Karpas-422 (cell line): ENCODE measurements around the gene TM9SF4. TPM values are rescaled to one million over a fixed set of nuclear protein-coding genes. Genes with fewer than 3 reads are reported as not detected.
A peak's percentile ranks its signal among the peaks of the same experiment; 100 is the strongest.

ENCODE experiments used
- DNase-seq: peaks from one replicate; pipeline ENCODE4 v3.0.0-alpha.2; 2015
- H2AFZ ChIP-seq: fragments of 200-600 bp; sonication (generic); 2 replicates; pipeline ENCODE4 v1.6.1; 2014; ENCODE audit warnings: antibody characterized with exemption, low read length, mixed read lengths
- H3K27ac ChIP-seq: fragments of 200-600 bp; sonication (generic); 2 replicates; pipeline ENCODE4 v1.5.1; 2014; ENCODE audit warnings: mild to moderate bottlenecking, low read length, moderate library complexity
- H3K27me3 ChIP-seq: fragments of 200-600 bp; sonication (generic); 2 replicates; pipeline ENCODE4 v1.6.1; 2014; ENCODE audit warnings: low read length, mixed read lengths
- H3K36me3 ChIP-seq: fragments of 200-600 bp; sonication (generic); 2 replicates; pipeline ENCODE4 v1.6.1; 2014; ENCODE audit warnings: low read length, mixed read lengths; ENCODE audit not compliant: insufficient read depth
- H3K4me1 ChIP-seq: fragments of 200-600 bp; sonication (generic); 2 replicates; pipeline ENCODE4 v1.6.1; 2014; ENCODE audit warnings: mild to moderate bottlenecking, low read length, mixed read lengths
- H3K4me2 ChIP-seq: fragments of 200-600 bp; sonication (generic); 2 replicates; pipeline ENCODE4 v1.6.1; 2014; ENCODE audit warnings: low read length, low read depth, mild to moderate bottlenecking; ENCODE audit not compliant: poor library complexity, severe bottlenecking
- H3K4me3 ChIP-seq: fragments of 200-600 bp; sonication (generic); 2 replicates; pipeline ENCODE4 v1.5.1; 2014; ENCODE audit warnings: mild to moderate bottlenecking, antibody characterized with exemption, low read length, mixed read lengths
- H3K79me2 ChIP-seq: fragments of 200-600 bp; sonication (generic); 2 replicates; pipeline ENCODE4 v1.6.1; 2014; ENCODE audit warnings: mild to moderate bottlenecking, low read length, mixed read lengths
- H3K9ac ChIP-seq: fragments of 200-600 bp; sonication (generic); 2 replicates; pipeline ENCODE4 v1.6.0; 2014; ENCODE audit warnings: low read length
- H3K9me2 ChIP-seq: fragments of 200-600 bp; sonication (generic), shearing (Covaris generic); replicated peaks from 2 replicates; pipeline ENCODE4 v1.6.0; 2014; ENCODE audit warnings: mild to moderate bottlenecking, low read length, moderate library complexity; ENCODE audit not compliant: insufficient read depth
- H3K9me3 ChIP-seq: fragments of 300-700, 200-600 bp; sonication (generic); 2 replicates; pipeline ENCODE4 v1.6.1; 2014; ENCODE audit warnings: low read length, mixed read lengths
- H4K20me1 ChIP-seq: fragments of 200-600 bp; sonication (generic); 2 replicates; pipeline ENCODE4 v1.6.1; 2014; ENCODE audit warnings: mild to moderate bottlenecking, antibody characterized with exemption, low read length, low read depth; ENCODE audit not compliant: insufficient read depth
- total RNA-seq: library from RNA; depleted of rRNA; stranded (reverse); fragments of >200 nt; shearing (Covaris generic); gene quantifications from 2 replicates; pipeline ENCODE4 v1.2.3, GENCODE V29; 2014; ENCODE audit warnings: low replicate concordance

TM9SF4 gene
- total RNA-seq, 1 experiment from 2014 or later = 22.5 TPM

DNA sequence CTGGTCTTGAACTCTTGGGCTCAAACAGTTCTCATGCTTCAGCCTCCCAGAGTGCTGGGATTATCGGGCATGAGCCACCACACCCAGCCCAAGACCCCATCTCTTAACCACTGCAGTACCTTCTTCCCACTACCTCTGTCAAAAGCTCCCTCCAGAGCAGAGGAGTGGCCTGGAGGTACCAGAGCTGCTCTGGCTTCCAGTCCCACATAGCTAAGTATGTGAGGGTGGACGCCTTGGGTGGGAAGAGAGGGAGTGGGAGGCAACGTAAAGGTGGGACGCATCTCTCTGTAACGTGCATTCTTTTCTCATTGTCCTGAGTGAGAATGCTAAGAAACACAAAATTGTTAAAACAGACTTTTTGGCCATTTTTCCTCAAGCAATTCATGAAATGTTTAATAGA is 24.5 kb downstream of the TM9SF4 start:
- Histone ChIP-seq H3K36me3 (peaks cover 23% of the 10 kb centered on the region), H3K4me1 (peaks cover 5% of the 10 kb centered on the region), H2AFZ (no peak overlapping the region), H3K27me3 (no peaks in the 10 kb centered on the region), H3K9ac (no peak overlapping the region), H3K4me3 (no peak overlapping the region), H3K4me2 (no peak overlapping the region), H4K20me1 (no peaks in the 10 kb centered on the region), H3K9me2 (no peaks in the 10 kb centered on the region), H3K27ac (no peak overlapping the region), H3K9me3 (no peaks in the 10 kb centered on the region), H3K79me2 (peaks cover 50% of the 10 kb centered on the region)
- no peak for DNase-seq

DNA sequence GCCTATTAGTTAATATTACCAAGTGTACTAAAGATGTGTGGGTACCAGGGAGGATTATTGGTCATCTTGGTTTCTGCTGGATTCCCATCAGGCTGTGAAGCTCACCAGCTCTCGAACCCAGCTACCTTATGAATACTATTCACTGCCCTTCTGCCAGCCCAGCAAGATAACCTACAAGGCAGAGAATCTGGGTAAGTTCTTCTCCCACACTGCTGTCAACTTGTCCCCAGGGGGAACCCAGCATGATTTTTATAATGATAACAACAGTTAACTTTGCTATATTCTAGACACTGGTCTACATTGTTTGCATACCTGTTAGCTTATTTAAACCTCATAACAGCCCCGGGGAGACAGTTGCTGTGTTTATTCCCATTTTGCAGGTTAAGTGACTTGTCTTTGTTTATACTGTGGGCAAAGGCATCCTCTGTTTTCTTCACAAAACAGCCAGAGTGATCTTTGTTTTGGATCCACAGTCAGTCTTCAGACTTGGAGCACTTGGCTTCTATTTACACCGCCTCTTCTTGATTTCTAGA is 26.5 kb downstream of the TM9SF4 start:
- H3K79me2 ChIP-seq = peaks cover 30% of the 10 kb centered on the region
- peaks cover 14% of the 10 kb centered on the region for H3K4me1 ChIP-seq
- DNase-seq = no peak
- H3K4me2 ChIP-seq = no peak overlapping the region
- peaks cover 35% of the 10 kb centered on the region for H3K36me3 ChIP-seq
- no peaks in the 10 kb centered on the region for H3K27me3 ChIP-seq
- no peak overlapping the region for H3K9ac ChIP-seq
- H2AFZ ChIP-seq = no peak overlapping the region
- no peak overlapping the region for H3K4me3 ChIP-seq
- H3K9me2 ChIP-seq = no peaks in the 10 kb centered on the region
- H3K9me3 ChIP-seq = no peaks in the 10 kb centered on the region
- no peak overlapping the region for H3K27ac ChIP-seq
- H4K20me1 ChIP-seq = no peaks in the 10 kb centered on the region

DNA sequence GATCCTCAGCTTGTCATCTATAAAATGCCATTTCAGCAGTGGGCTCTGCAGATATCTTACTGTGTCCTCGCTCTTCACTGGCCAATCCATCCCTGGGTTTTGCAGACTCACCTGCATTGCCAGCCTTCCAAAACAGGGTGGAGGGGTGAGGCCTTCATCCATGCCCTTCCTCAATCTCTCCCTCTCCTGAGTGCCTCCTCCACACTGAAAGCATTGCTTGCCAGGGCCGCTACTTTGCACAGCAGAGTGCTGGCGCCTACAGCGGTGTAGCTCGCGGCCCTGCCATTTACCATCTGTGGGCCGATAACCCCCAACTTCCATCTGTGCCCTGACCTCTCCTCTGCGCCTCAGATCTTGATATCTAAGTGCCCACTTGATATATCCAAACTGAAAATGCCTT is 29.4 kb downstream of the TM9SF4 start:
- H2AFZ ChIP-seq = no peak overlapping the region
- no peak overlapping the region for H3K4me2 ChIP-seq
- H3K27ac ChIP-seq = no peak overlapping the region
- no peak overlapping the region for H3K4me3 ChIP-seq
- H3K9ac ChIP-seq = no peak overlapping the region
- no peaks in the 10 kb centered on the region for H3K27me3 ChIP-seq
- no peak for DNase-seq
- H3K9me2 ChIP-seq = no peaks in the 10 kb centered on the region
- peaks cover 14% of the 10 kb centered on the region for H3K4me1 ChIP-seq
- no peaks in the 10 kb centered on the region for H4K20me1 ChIP-seq
- peaks cover 35% of the 10 kb centered on the region for H3K36me3 ChIP-seq
- H3K9me3 ChIP-seq = no peaks in the 10 kb centered on the region
- H3K79me2 ChIP-seq = peaks cover 3% of the 10 kb centered on the region; the same call in 1 of the 2 replicates

DNA sequence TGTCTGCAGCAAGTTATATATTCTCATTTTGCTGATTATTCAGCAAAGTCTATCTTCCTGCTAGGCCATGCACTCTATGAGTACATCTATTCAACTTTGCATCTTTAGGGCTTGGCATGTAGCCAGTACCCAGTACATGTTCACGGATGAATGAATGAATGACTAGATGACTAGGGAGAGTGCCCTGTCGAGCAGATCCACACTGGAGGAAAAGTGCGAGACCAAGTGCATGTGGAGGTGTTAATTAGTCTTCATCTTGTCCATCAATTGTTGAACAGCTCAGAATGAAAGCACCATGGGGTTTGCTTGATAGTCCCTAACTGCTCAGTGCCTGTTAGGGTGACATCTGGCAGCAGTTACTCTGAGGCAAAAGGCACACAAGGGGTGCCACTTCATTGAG is 30.4 kb downstream of the TM9SF4 start:
- Histone ChIP-seq H3K79me2 (no peaks in the 10 kb centered on the region), H3K27me3 (no peaks in the 10 kb centered on the region), H3K4me3 (no peak overlapping the region), H2AFZ (no peak overlapping the region), H3K9me3 (no peaks in the 10 kb centered on the region), H3K4me2 (no peak overlapping the region), H3K9ac (no peak overlapping the region), H3K27ac (no peak overlapping the region), H3K36me3 (peaks cover 35% of the 10 kb centered on the region), H3K9me2 (no peaks in the 10 kb centered on the region), H4K20me1 (no peaks in the 10 kb centered on the region), H3K4me1 (peaks cover 14% of the 10 kb centered on the region)
- peak; percentile 55 for DNase-seq

DNA sequence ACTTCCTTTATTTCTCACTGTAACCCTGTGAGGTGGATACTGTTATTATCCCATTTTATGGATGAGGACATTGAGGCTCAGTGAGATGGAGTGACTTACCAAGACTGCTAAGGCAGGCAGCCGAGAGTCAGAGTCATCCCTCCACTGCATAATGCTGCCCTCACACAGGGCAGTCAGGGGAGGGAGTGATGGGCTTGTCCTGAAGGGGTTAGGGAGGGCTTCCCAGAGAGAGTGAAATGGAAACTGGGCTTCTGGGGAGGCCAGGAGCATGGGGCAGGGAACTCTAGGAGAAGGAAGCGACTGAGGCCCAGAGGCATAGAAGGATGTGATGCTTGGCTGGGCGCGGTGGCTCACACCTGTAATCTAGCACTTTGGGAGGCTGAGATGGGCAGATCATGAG is 31.1 kb downstream of the TM9SF4 start:
- no peak overlapping the region for H3K4me2 ChIP-seq
- H3K4me3 ChIP-seq = no peak overlapping the region
- no peaks in the 10 kb centered on the region for H3K9me3 ChIP-seq
- no peaks in the 10 kb centered on the region for H4K20me1 ChIP-seq
- DNase-seq = no peak
- no peak overlapping the region for H3K27ac ChIP-seq
- no peak overlapping the region for H3K9ac ChIP-seq
- no peaks in the 10 kb centered on the region for H3K9me2 ChIP-seq
- no peak overlapping the region for H2AFZ ChIP-seq
- no peaks in the 10 kb centered on the region for H3K27me3 ChIP-seq
- H3K79me2 ChIP-seq = no peaks in the 10 kb centered on the region
- H3K36me3 ChIP-seq = peaks cover 35% of the 10 kb centered on the region
- H3K4me1 ChIP-seq = peaks cover 14% of the 10 kb centered on the region

DNA sequence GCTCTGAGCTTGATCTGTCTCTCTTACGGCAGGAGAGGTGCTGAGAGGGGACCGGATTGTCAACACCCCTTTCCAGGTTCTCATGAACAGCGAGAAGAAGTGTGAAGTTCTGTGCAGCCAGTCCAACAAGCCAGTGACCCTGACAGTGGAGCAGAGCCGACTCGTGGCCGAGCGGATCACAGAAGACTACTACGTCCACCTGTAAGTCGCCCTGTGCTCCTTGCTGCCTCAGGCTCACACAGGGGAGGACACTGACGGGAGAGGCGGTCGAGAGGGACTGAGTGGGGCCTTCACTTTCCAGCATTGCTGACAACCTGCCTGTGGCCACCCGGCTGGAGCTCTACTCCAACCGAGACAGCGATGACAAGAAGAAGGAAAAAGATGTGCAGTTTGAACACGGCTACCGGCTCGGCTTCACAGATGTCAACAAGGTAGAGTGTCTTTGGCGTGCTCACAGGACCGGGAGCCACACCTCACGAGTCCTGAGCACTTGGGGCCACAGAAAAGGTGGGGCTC is 32.0 kb downstream of the TM9SF4 start:
- no peak overlapping the region for H3K4me2 ChIP-seq
- DNase-seq = no peak
- no peak overlapping the region for H3K27ac ChIP-seq
- H3K4me3 ChIP-seq = no peak overlapping the region
- H3K79me2 ChIP-seq = no peaks in the 10 kb centered on the region
- no peak overlapping the region for H3K9ac ChIP-seq
- no peaks in the 10 kb centered on the region for H3K27me3 ChIP-seq
- no peaks in the 10 kb centered on the region for H4K20me1 ChIP-seq
- peaks cover 28% of the 10 kb centered on the region for H3K36me3 ChIP-seq
- H3K9me3 ChIP-seq = no peaks in the 10 kb centered on the region
- no peak overlapping the region for H2AFZ ChIP-seq
- H3K4me1 ChIP-seq = peaks cover 14% of the 10 kb centered on the region
- no peaks in the 10 kb centered on the region for H3K9me2 ChIP-seq

DNA sequence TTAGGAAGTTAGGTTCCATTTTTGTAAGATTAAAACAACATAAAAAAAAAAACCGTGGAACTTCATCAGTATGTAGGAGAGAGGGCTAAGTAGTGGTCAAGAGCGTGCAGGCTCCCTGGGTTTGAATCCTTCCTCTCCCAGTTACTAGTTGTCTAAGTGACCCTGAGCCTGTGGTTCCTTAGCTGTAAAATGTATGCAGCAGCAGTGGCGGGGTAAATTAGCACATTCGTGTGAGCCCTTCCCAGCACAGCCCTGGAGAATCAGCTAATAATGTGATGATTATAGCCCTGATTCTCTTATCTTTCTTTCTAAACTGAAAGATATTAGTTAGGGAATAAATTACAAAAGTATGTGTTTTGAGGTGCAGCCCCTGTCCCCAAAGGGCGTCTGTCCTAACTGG is 32.6 kb downstream of the TM9SF4 start:
- H3K4me2 ChIP-seq = no peak overlapping the region
- H3K27me3 ChIP-seq = no peaks in the 10 kb centered on the region
- H3K9ac ChIP-seq = no peak overlapping the region
- H3K79me2 ChIP-seq = no peaks in the 10 kb centered on the region
- H3K4me1 ChIP-seq = peaks cover 14% of the 10 kb centered on the region
- no peak overlapping the region for H3K27ac ChIP-seq
- no peaks in the 10 kb centered on the region for H3K9me2 ChIP-seq
- DNase-seq = no peak
- H4K20me1 ChIP-seq = no peaks in the 10 kb centered on the region
- H3K36me3 ChIP-seq = peaks cover 23% of the 10 kb centered on the region
- no peak overlapping the region for H2AFZ ChIP-seq
- no peak overlapping the region for H3K4me3 ChIP-seq
- H3K9me3 ChIP-seq = no peaks in the 10 kb centered on the region

DNA sequence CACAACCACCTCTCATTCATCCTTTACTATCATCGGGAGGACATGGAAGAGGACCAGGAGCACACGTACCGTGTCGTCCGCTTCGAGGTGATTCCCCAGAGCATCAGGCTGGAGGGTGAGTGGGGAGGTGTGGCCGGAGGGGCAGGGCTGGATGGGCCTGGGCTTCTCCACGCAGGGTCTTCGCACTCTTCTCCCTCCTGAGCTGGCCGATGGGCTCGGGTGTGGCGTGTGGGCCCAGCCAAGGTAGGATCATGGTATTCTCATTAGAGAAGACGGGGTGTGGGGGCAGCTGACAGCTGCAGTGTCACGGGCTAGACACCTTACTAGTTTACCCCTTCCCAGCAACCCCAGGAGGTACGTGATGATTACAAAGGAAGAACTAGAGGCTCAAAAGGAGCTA is 33.5 kb downstream of the TM9SF4 start:
- Histone ChIP-seq H3K36me3 (peaks cover 15% of the 10 kb centered on the region), H4K20me1 (no peaks in the 10 kb centered on the region), H3K9me3 (no peaks in the 10 kb centered on the region), H2AFZ (no peak overlapping the region), H3K27me3 (no peaks in the 10 kb centered on the region), H3K4me2 (no peak overlapping the region), H3K27ac (no peak overlapping the region), H3K9ac (no peak overlapping the region), H3K4me3 (no peak overlapping the region), H3K9me2 (no peaks in the 10 kb centered on the region), H3K79me2 (no peaks in the 10 kb centered on the region), H3K4me1 (peaks cover 14% of the 10 kb centered on the region)
- DNase-seq = no peak
